IMR-90 (cell line): Measurements from ENCODE around the gene HTT. TPM values are rescaled to one million over a fixed set of nuclear protein-coding genes. Genes with fewer than 3 reads are reported as not detected.
A peak's percentile ranks its signal among the peaks of the same experiment; 100 is the strongest.

Experiments
- ATAC-seq: fragments of 200-7000 bp; cut with Tn5 transposase; 2 replicates; pipeline ENCODE4 v1.9.1; 2020; ENCODE audit warnings: low read depth, mild to moderate bottlenecking, moderate library complexity
- BruUV-seq: library from RNA; stranded (reverse); fragments of 400-500 nt; replicated peaks from 2 replicates; lab custom pipeline; 2021; lab: Mats Ljungman, UMichigan
- CTCF ChIA-PET: fragments of 300-600 bp; formaldehyde crosslinking; extraction: SDS; loops from one replicate; lab custom pipeline; 2021; ENCODE audit warnings: antibody characterized with exemption; lab: Yijun Ruan, JAX
- POLR2A ChIA-PET: fragments of 300-600 bp; sonication (Branson Sonifier 250); formaldehyde crosslinking; loops from one replicate; lab custom pipeline; 2022; ENCODE audit warnings: antibody characterized with exemption; ENCODE audit not compliant: unreplicated experiment; lab: Charles Lee
- DNase-seq: peaks from one replicate; pipeline ENCODE4 v3.0.0; 2013
- H2AFZ ChIP-seq: replicated peaks from 2 replicates; pipeline ENCODE3; 2013; ENCODE audit warnings: low read length, mild to moderate bottlenecking; ENCODE audit not compliant: poor library complexity
- H2AK5ac ChIP-seq: 2 replicates; pipeline ENCODE4 v1.6.1; 2013; ENCODE audit warnings: low read depth, low read length, inconsistent platforms
- H2AK9ac ChIP-seq: replicated peaks from 2 replicates; pipeline ENCODE3; 2013; ENCODE audit warnings: mild to moderate bottlenecking, low read depth, low read length, moderate library complexity; ENCODE audit not compliant: poor library complexity
- H2BK120ac ChIP-seq: 2 replicates; pipeline ENCODE4 v1.6.1; 2013; ENCODE audit warnings: low read depth, low read length, inconsistent platforms
- H2BK15ac ChIP-seq: 3 replicates; pipeline ENCODE4 v1.6.1; 2013; ENCODE audit warnings: low read depth, low read length, inconsistent platforms
- H2BK20ac ChIP-seq: 2 replicates; pipeline ENCODE4 v1.6.1; 2013; ENCODE audit warnings: low read depth, mild to moderate bottlenecking, inconsistent platforms, low read length, moderate library complexity
- H2BK5ac ChIP-seq: 2 replicates; pipeline ENCODE4 v1.6.1; 2013; ENCODE audit warnings: mild to moderate bottlenecking, low read depth, low read length, inconsistent platforms; ENCODE audit not compliant: poor library complexity, severe bottlenecking
- H3K14ac ChIP-seq: replicated peaks from 2 replicates; pipeline ENCODE4 v1.6.1; 2013; ENCODE audit warnings: low read depth, low read length, inconsistent platforms
- H3K18ac ChIP-seq: 2 replicates; pipeline ENCODE4 v1.6.1; 2013; ENCODE audit warnings: low read depth, low read length, control low read depth
- H3K23ac ChIP-seq: 2 replicates; pipeline ENCODE4 v1.6.1; 2013; ENCODE audit warnings: low read depth, low read length, inconsistent platforms
- H3K27ac ChIP-seq: 2 replicates; pipeline ENCODE4 v1.5.1; 2013; ENCODE audit warnings: mild to moderate bottlenecking, control low read depth, low read length; ENCODE audit not compliant: insufficient read depth
- H3K27me3 ChIP-seq: 2 replicates; pipeline ENCODE4 v1.6.1; 2013; ENCODE audit warnings: low read length; ENCODE audit not compliant: control insufficient read depth, insufficient read depth
- H3K36me3 ChIP-seq: 2 replicates; pipeline ENCODE4 v1.6.1; 2013; ENCODE audit warnings: low read length, mixed read lengths; ENCODE audit not compliant: control insufficient read depth, insufficient read depth
- H3K4ac ChIP-seq: 2 replicates; pipeline ENCODE4 v1.6.1; 2013; ENCODE audit warnings: low read depth, low read length, inconsistent platforms
- H3K4me1 ChIP-seq: 2 replicates; pipeline ENCODE4 v1.6.1; 2013; ENCODE audit warnings: low read length, mixed read lengths; ENCODE audit not compliant: control insufficient read depth, insufficient read depth
- H3K4me2 ChIP-seq: 2 replicates; pipeline ENCODE4 v1.6.1; 2013; ENCODE audit warnings: low read depth, mild to moderate bottlenecking, control low read depth, low read length, moderate library complexity
- H3K4me3 ChIP-seq: 2 replicates; pipeline ENCODE4 v1.5.1; 2013; ENCODE audit warnings: low read depth, mild to moderate bottlenecking, control low read depth, low read length, moderate library complexity; ENCODE audit not compliant: insufficient read depth
- H3K56ac ChIP-seq: 2 replicates; pipeline ENCODE4 v1.6.1; 2013; ENCODE audit warnings: low read length, inconsistent platforms; ENCODE audit not compliant: insufficient read depth; ENCODE audit errors: extremely low read depth
- H3K79me1 ChIP-seq, 2 experiments: 2 replicates each; pipeline ENCODE4 v1.6.1; 2013; ENCODE audit warnings: low read length in 2 of 2, inconsistent platforms in 1 of 2, low read depth in 1 of 2
- H3K9ac ChIP-seq: 2 replicates; pipeline ENCODE4 v1.6.1; 2013; ENCODE audit warnings: low read depth, low read length, control low read depth
- H3K9me1 ChIP-seq: 2 replicates; pipeline ENCODE4 v1.6.1; 2013; ENCODE audit warnings: low read length, inconsistent platforms; ENCODE audit not compliant: insufficient read depth
- H3K9me3 ChIP-seq: 2 replicates; pipeline ENCODE4 v1.6.1; 2013; ENCODE audit warnings: low read length; ENCODE audit not compliant: control insufficient read depth, insufficient read depth
- H4K20me1 ChIP-seq: 2 replicates; pipeline ENCODE4 v1.6.1; 2013; ENCODE audit warnings: low read length, inconsistent platforms; ENCODE audit not compliant: insufficient read depth
- H4K5ac ChIP-seq: 2 replicates; pipeline ENCODE4 v1.6.1; 2013; ENCODE audit warnings: mild to moderate bottlenecking, low read depth, low read length, control low read depth
- H4K8ac ChIP-seq, 2 experiments: 2 replicates each; pipeline ENCODE4 v1.6.1; 2013; ENCODE audit warnings: low read depth in 2 of 2, low read length in 2 of 2, control low read depth in 1 of 2, inconsistent platforms in 1 of 2
- H4K91ac ChIP-seq: 2 replicates; pipeline ENCODE4 v1.6.1; 2013; ENCODE audit warnings: low read depth, low read length, inconsistent platforms; ENCODE audit not compliant: insufficient read depth
- FOS ChIP-seq: fragments of 150-350 bp; IDR thresholded peaks from 2 replicates; pipeline ENCODE4 v1.6.1; 2016; ENCODE audit warnings: low read depth, low read length
- WGBS, 2 experiments: methylation state at CpG; one replicate each; pipeline versions ENCODE4 v1.1.5 to v1.1.7; 2013; ENCODE audit warnings: missing lambda C conversion rate in 2 of 2; ENCODE audit not compliant: insufficient read length in 1 of 2; ENCODE audit errors: extremely low coverage in 2 of 2; 5-methylcytosine and 5-hydroxymethylcytosine counted together
- dilution Hi-C: fragments of 300-500 bp; cut with HindIII; formaldehyde crosslinking; loops from one replicate; pipeline ENCODE4 v1.14.3; 2018; ENCODE audit warnings: low sequenced_read_pairs; ENCODE audit not compliant: unreplicated experiment
- in situ Hi-C: fragments of 300-500 bp; cut with MboI; formaldehyde crosslinking; loops from 3 replicates; pipeline ENCODE4 v1.14.3; 2019; ENCODE audit warnings: low sequenced_read_pairs, inconsistent platforms, mixed read lengths
- intact Hi-C: fragments of 100-400 bp; cut with micrococcal nuclease; formaldehyde crosslinking; loops from 2 replicates; pipeline ENCODE4 v1.10.0; 2022
- polyA plus RNA-seq, 3 experiments: library from polyadenylated mRNA; depleted of rRNA; stranded (reverse); fragments of >200 nt; gene quantifications; 2 replicates each; pipeline ENCODE4 v1.2.3, GENCODE V29; 2012; ENCODE audit warnings: low replicate concordance in 1 of 3
- total RNA-seq: library from RNA; depleted of rRNA; stranded (reverse); fragments of >200 nt; gene quantifications from 2 replicates; pipeline ENCODE4 v1.2.3, GENCODE V29; 2012

The HTT gene
- total and polyA plus RNA-seq, 2 of the 4 experiments (the other 2 are of a cell fraction): 11.6 to 14.3 TPM

DNA sequence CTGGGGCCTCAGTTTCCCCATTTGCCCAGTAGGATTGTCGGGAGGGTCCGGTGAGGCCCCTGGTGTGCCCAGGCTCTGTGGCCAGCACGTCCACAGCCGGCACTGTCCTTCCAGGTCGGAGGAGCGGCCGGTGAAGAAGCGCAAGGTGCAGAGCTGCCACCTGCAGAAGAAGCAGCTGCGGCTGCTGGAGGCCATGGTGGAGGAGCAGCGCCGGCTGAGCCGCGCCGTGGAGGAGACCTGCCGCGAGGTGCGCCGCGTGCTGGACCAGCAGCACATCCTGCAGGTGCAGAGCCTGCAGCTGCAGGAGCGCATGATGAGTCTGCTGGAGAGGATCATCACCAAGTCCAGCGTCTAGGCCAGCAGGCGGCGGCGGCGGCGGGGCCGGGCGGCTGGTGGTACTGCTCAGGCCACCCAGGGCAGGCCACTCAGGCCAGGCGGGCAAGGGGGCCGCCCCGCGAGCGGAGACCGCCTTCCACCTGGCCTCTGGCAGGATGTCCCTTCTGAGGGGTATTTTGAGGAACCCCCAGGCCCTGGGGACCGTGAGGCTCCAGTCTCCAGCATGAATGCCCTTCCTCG lies 181.2 kb downstream of the HTT start:
- Histone ChIP-seq H3K14ac (no peak overlapping the region), H2BK5ac (no peak overlapping the region), H3K9ac (no peak overlapping the region), H4K5ac (no peak overlapping the region), H3K9me1 (no peaks in the 10 kb centered on the region), H3K79me1 (no peaks in the 10 kb centered on the region), H3K18ac (no peak overlapping the region), H2BK15ac (no peak overlapping the region), H4K91ac (no peak overlapping the region), H3K4me1 (no peaks in the 10 kb centered on the region), H3K23ac (no peak overlapping the region), H2BK20ac (no peak overlapping the region), H3K27ac (no peak overlapping the region), H3K4ac (no peak overlapping the region), H3K36me3 (no peaks in the 10 kb centered on the region), H3K56ac (no peak overlapping the region), H3K27me3 (no peaks in the 10 kb centered on the region; the same call in 1 of the 2 replicates), H3K9me3 (no peaks in the 10 kb centered on the region), H4K20me1 (no peaks in the 10 kb centered on the region), H2BK120ac (no peak overlapping the region), H3K4me2 (no peak overlapping the region), H2AK5ac (no peak overlapping the region), H3K4me3 (no peak overlapping the region), H2AFZ (no peak overlapping the region), H2AK9ac (peak overlapping the region; percentile 16), H4K8ac (no peak overlapping the region)
- intact Hi-C loops: no loop called here
- CTCF ChIA-PET: no interaction called here
- in situ Hi-C loops: no loop called here
- no peak for TF ChIP-seq FOS
- ATAC-seq (no peak), DNase-seq (no peak)
- WGBS, 2 experiments: 99% methylated on average over 19 of the region's 36 CpGs; no CpG with 5 or more reads in 1 of the 2 experiments
- POLR2A ChIA-PET: no interaction called here
- dilution Hi-C loops: no loop called here
- no TSS peak for BruUV-seq
